Measurements from ENCODE around the gene DPY19L3.

DNA sequence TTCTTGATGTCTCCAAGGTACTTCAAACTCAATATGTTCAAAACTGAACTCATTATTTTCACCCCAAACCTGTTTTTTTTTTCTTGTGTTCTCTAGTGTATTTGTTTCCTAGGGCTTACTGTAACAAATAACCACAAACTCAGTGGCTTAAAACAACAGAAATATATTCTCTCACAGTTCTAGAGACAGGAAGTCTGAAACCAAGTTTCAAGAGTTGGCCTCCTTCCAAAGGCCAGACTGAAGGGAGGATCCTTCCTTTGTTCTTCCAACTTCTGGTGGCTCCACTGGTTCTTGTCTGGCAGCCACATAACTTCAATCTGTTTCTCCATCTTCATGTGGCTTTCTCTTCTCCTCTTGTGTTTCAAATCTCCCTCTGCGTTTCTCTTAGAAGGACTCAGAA, 113.5 kb downstream of the DPY19L3 start:
- TF ChIP-seq, protein P1, sequence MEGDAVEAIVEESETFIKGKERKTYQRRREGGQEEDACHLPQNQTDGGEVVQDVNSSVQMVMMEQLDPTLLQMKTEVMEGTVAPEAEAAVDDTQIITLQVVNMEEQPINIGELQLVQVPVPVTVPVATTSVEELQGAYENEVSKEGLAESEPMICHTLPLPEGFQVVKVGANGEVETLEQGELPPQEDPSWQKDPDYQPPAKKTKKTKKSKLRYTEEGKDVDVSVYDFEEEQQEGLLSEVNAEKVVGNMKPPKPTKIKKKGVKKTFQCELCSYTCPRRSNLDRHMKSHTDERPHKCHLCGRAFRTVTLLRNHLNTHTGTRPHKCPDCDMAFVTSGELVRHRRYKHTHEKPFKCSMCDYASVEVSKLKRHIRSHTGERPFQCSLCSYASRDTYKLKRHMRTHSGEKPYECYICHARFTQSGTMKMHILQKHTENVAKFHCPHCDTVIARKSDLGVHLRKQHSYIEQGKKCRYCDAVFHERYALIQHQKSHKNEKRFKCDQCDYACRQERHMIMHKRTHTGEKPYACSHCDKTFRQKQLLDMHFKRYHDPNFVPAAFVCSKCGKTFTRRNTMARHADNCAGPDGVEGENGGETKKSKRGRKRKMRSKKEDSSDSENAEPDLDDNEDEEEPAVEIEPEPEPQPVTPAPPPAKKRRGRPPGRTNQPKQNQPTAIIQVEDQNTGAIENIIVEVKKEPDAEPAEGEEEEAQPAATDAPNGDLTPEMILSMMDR (IDR thresholded peaks at IDR 0.05), result no peak
- no peak for TF ChIP-seq EP300 (IDR thresholded peaks at IDR 0.05)
